Keratinocyte (primary cell): Measurements from ENCODE around the gene NINJ1. TPM values are rescaled to one million over a fixed set of nuclear protein-coding genes. Genes with fewer than 3 reads are reported as not detected.

Experiments
- DNase-seq: peaks from one replicate; pipeline ENCODE4 v3.0.0-alpha.2; 2011; ENCODE audit warnings: low read depth, missing footprints, low spot score
- FAIRE-seq: peaks from 2 replicates; lab custom pipeline; 2011; peaks lifted over from hg19 to GRCh38; lab: Jason Lieb, UNC
- H2AFZ ChIP-seq: 2 replicates; pipeline ENCODE4 v1.6.0; 2012; ENCODE audit warnings: low read length, control low read depth, inconsistent platforms; ENCODE audit not compliant: control insufficient read depth
- H3K27ac ChIP-seq: 2 replicates; pipeline ENCODE4 v1.5.1; 2011; ENCODE audit warnings: low read length; ENCODE audit not compliant: control insufficient read depth, insufficient read depth
- H3K27me3 ChIP-seq: 3 replicates; pipeline ENCODE4 v1.6.0; 2011; ENCODE audit warnings: low read length; ENCODE audit not compliant: control insufficient read depth, insufficient read depth; ENCODE audit errors: extremely low read depth
- H3K36me3 ChIP-seq, 2 experiments: 2 replicates in 1 of 2; 3 replicates in 1 of 2; pipeline ENCODE4 v1.5.1; 2011; ENCODE audit warnings: low read length in 2 of 2, mild to moderate bottlenecking in 1 of 2; ENCODE audit not compliant: control insufficient read depth in 2 of 2, insufficient read depth in 2 of 2; ENCODE audit errors: extremely low read depth in 1 of 2
- H3K4me1 ChIP-seq: 3 replicates; pipeline ENCODE4 v1.5.1; 2011; ENCODE audit warnings: low read length; ENCODE audit not compliant: control insufficient read depth, insufficient read depth; ENCODE audit errors: extremely low read depth
- H3K4me2 ChIP-seq: 3 replicates; pipeline ENCODE4 v1.6.0; 2011; ENCODE audit warnings: low read depth, low read length; ENCODE audit not compliant: control insufficient read depth, insufficient read depth; ENCODE audit errors: extremely low read depth
- H3K4me3 ChIP-seq, 3 experiments: fragments of 200-600 bp in 1 of 3; sonication (generic) in 1 of 3; 2 replicates in 2 of 3; 3 replicates in 1 of 3; pipeline ENCODE4 v1.5.1; 2011 to 2016; ENCODE audit warnings: low read length in 3 of 3, mild to moderate bottlenecking in 3 of 3, control low read depth in 2 of 3, inconsistent platforms in 1 of 3, low read depth in 1 of 3, mixed read lengths in 1 of 3, mixed run types in 1 of 3, moderate library complexity in 1 of 3; ENCODE audit not compliant: control insufficient read depth in 2 of 3, insufficient read depth in 2 of 3; ENCODE audit errors: extremely low read depth in 1 of 3
- H3K79me2 ChIP-seq: 2 replicates; pipeline ENCODE4 v1.6.0; 2012; ENCODE audit warnings: low read length; ENCODE audit not compliant: control insufficient read depth, insufficient read depth
- H3K9ac ChIP-seq: 3 replicates; pipeline ENCODE4 v1.6.0; 2011; ENCODE audit warnings: low read length; ENCODE audit not compliant: control insufficient read depth, insufficient read depth; ENCODE audit errors: extremely low read depth
- H3K9me1 ChIP-seq: 3 replicates; pipeline ENCODE4 v1.6.0; 2011; ENCODE audit warnings: low read length; ENCODE audit not compliant: control insufficient read depth, insufficient read depth; ENCODE audit errors: extremely low read depth
- H3K9me3 ChIP-seq: 2 replicates; pipeline ENCODE4 v1.5.1; 2012; ENCODE audit warnings: low read depth, low read length; ENCODE audit not compliant: control insufficient read depth
- H4K20me1 ChIP-seq: 3 replicates; pipeline ENCODE4 v1.6.0; 2011; ENCODE audit warnings: low read length; ENCODE audit not compliant: control insufficient read depth, insufficient read depth; ENCODE audit errors: extremely low read depth
- CTCF ChIP-seq, 3 experiments: IDR thresholded peaks in 1 of 3; conservative IDR thresholded peaks in 1 of 3; optimal IDR thresholded peaks in 1 of 3; 2 replicates in 2 of 3; 3 replicates in 1 of 3; pipeline versions ENCODE3 to v1.5.1; 2011; ENCODE audit warnings: low read length in 3 of 3, mild to moderate bottlenecking in 3 of 3, moderate library complexity in 2 of 3, control low read depth in 1 of 3, inconsistent platforms in 1 of 3; ENCODE audit not compliant: insufficient read depth in 2 of 3; ENCODE audit errors: extremely low read depth in 1 of 3
- EZH2 ChIP-seq: IDR thresholded peaks from one replicate; pipeline ENCODE4 v1.6.1; 2012; ENCODE audit warnings: inconsistent platforms, mild to moderate bottlenecking, low read length, moderate library complexity
- dilution Hi-C: fragments of 300-500 bp; cut with MboI; formaldehyde crosslinking; loops from one replicate; pipeline ENCODE4 v1.7.0; 2020; ENCODE audit warnings: low sequenced_read_pairs; ENCODE audit not compliant: extremely low pct_ligation_motif_present
- polyA plus RNA-seq, 5 experiments: library from polyadenylated mRNA; depleted of rRNA in 3 of 5; stranded (reverse) in 3 of 5; stranded (forward) in 1 of 5; unstranded in 1 of 5; fragments of >200 nt; gene quantifications; 1 replicate in 1 of 5; 2 replicates in 3 of 5; 3 replicates in 1 of 5; pipeline versions ENCODE4 v1.2.1 to v1.2.3, GENCODE V29; 2011 to 2012; ENCODE audit warnings: missing spikeins in 2 of 5, low read depth in 1 of 5, low replicate concordance in 1 of 5

Gene NINJ1
- polyA plus RNA-seq, 1 donor (not counting 4 experiments of a cell fraction or from before 2014, with no cell fraction given) = 7.4 TPM

- no peak for TF ChIP-seq EZH2
- no peak for TF ChIP-seq CTCF (optimal IDR thresholded peaks at IDR 0.05 in 1 of 3, IDR thresholded peaks at IDR 0.05 in 1 of 3, conservative IDR thresholded peaks at IDR 0.05 in 1 of 3; ENCODE audit: extremely low read depth in 1 of 3, insufficient read depth in 2 of 3, low read length in 3 of 3)
- no peak overlapping the region for H3K4me3 ChIP-seq
- FAIRE-seq (no peak), DNase-seq (no peak)
- H3K27ac ChIP-seq = no peak overlapping the region
- peaks cover 20% of the 10 kb centered on the region for H3K27me3 ChIP-seq
- H2AFZ ChIP-seq = no peak overlapping the region
- no peak overlapping the region for H3K9ac ChIP-seq
- H3K9me1 ChIP-seq = no peaks in the 10 kb centered on the region
- H3K79me2 ChIP-seq = no peaks in the 10 kb centered on the region
- dilution Hi-C loops = no loop called here
- no peak overlapping the region for H3K4me2 ChIP-seq
- H3K4me1 ChIP-seq = no peaks in the 10 kb centered on the region
- no peaks in the 10 kb centered on the region for H3K9me3 ChIP-seq
- H4K20me1 ChIP-seq = no peaks in the 10 kb centered on the region
- no peaks in the 10 kb centered on the region for H3K36me3 ChIP-seq
Measured at GRCh38 chr9:93177676-93178075, 43.6 kb upstream of the NINJ1 start.

- FAIRE-seq = no peak
- peaks cover 6% of the 10 kb centered on the region for H3K27me3 ChIP-seq
Measured at GRCh38 chr9:93174976-93175375, 40.9 kb upstream of the NINJ1 start.

More at GRCh38 chr9:93174976-93175375, 40.9 kb upstream of the NINJ1 start:
- Histone ChIP-seq H3K36me3 (no peaks in the 10 kb centered on the region), H3K9me1 (no peaks in the 10 kb centered on the region), H3K9ac (no peak overlapping the region), H3K79me2 (no peaks in the 10 kb centered on the region), H3K4me2 (no peak overlapping the region), H3K27ac (no peak overlapping the region), H2AFZ (no peak overlapping the region), H3K4me3 (no peak overlapping the region), H3K9me3 (no peaks in the 10 kb centered on the region), H3K4me1 (no peaks in the 10 kb centered on the region), H4K20me1 (no peaks in the 10 kb centered on the region)
- no peak for TF ChIP-seq CTCF (optimal IDR thresholded peaks at IDR 0.05 in 1 of 3, IDR thresholded peaks at IDR 0.05 in 1 of 3, conservative IDR thresholded peaks at IDR 0.05 in 1 of 3; ENCODE audit: extremely low read depth in 1 of 3, insufficient read depth in 2 of 3, low read length in 3 of 3)
- no peak for TF ChIP-seq EZH2
- DNase-seq = no peak
- dilution Hi-C loops = no loop called here
